Measurements from ENCODE around the gene KRTAP2-2. TPM values are rescaled to one million over a fixed set of nuclear protein-coding genes. Genes with fewer than 3 reads are reported as not detected.
"Not testable (repeated sequence)": the region's sequence is repeated elsewhere in the genome, so short reads cannot be mapped to it uniquely, and the experiment has no call there.

Gene KRTAP2-2
- total RNA-seq, 2 donors from 2014 or later: not detected

DNA sequence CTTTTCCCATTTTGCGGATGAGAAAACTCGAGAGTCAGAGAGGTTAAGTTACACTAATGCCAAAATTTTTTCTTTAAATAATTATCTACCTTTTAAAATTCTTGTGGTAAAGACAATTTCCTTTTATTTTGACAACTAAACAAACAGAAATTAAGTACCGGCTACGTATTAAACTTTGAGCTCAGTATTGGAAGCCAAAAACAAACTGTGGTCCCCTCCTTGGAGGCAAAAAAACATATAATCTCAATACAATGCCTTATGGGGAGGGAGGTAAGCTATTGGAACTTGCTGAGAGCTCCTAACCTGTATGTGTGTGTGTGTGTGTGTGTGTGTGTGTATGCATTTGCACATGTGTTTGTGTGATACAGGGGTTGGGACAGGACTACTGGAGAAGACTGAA lies 8.4 kb upstream of the KRTAP2-2 start:
- Histone ChIP-seq H3K27me3 (no peaks in the 10 kb centered on the region), H3K4me3 (no peak overlapping the region), H3K4me1 (no peaks in the 10 kb centered on the region), H3K27ac (no peak overlapping the region), H3K9me3 (no peaks in the 10 kb centered on the region), H3K36me3 (no peaks in the 10 kb centered on the region)
- TF ChIP-seq, protein P1, sequence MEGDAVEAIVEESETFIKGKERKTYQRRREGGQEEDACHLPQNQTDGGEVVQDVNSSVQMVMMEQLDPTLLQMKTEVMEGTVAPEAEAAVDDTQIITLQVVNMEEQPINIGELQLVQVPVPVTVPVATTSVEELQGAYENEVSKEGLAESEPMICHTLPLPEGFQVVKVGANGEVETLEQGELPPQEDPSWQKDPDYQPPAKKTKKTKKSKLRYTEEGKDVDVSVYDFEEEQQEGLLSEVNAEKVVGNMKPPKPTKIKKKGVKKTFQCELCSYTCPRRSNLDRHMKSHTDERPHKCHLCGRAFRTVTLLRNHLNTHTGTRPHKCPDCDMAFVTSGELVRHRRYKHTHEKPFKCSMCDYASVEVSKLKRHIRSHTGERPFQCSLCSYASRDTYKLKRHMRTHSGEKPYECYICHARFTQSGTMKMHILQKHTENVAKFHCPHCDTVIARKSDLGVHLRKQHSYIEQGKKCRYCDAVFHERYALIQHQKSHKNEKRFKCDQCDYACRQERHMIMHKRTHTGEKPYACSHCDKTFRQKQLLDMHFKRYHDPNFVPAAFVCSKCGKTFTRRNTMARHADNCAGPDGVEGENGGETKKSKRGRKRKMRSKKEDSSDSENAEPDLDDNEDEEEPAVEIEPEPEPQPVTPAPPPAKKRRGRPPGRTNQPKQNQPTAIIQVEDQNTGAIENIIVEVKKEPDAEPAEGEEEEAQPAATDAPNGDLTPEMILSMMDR (IDR thresholded peaks at IDR 0.05): no peak
- no peak for DNase-seq (ENCODE audit: low spot score)

DNA sequence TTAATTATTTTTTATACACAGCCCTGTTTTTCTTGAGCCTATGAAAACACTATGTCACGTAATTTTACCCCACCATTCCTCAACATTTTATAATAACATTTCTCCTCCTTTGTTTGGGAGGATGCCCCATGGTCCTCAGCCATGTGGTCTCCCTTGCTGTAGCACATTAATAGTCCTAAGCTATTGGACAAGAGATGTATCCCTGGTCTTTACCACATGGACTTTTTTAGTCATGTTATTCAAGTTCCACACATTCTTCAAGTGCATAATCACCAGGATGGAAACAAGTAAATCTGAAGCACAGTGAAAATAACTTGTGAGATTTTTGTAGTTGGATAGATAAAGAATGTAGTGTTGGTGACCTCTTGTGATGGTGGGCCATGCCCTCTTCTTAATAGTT lies 6.9 kb upstream of the KRTAP2-2 start:
- H3K9me3 ChIP-seq: peaks cover 0 to 8% of the 10 kb centered on the region in 2 donors
- no peaks in the 10 kb centered on the region for H3K27me3 ChIP-seq
- TF ChIP-seq, protein P1 (IDR thresholded peaks at IDR 0.05): no peak
- DNase-seq (ENCODE audit: low spot score): no peak
- no peaks in the 10 kb centered on the region for H3K4me1 ChIP-seq
- no peak overlapping the region for H3K4me3 ChIP-seq
- no peaks in the 10 kb centered on the region for H3K36me3 ChIP-seq
- H3K27ac ChIP-seq: no peak overlapping the region

DNA sequence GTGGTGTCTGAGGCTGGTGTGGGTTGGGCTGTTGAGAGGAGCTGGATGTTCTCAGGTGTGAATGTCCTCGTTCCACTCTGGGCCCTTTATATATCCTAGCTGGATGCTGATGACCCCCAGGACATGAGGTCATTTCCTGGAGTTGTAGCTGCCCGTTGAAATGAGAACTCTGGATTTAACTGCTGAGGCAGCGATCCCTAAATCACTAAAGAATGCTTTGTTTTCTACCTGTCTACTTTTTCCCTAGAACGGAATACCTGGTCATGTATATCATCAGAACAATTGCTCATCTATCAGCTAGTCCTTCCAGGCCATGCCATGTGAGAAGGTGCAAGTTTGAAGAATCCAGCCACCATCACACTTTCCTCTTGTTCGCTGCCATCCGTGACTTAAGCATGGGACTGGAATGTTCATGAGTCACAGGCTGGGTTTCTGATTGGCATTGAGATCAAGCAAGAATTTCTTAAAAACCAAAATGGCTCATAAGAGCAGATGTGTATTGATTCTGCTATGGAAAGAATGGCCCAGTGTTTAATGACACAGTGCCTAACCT lies 5.1 kb upstream of the KRTAP2-2 start, which contains the start of gene KRTAP2-3:
Gene KRTAP2-3, minus strand, starts transcription at position 63 of the 553 bp plus-strand sequence. CDS start 64 bp downstream, outside the sequence.
- no peak within 1 kb of the TSS for H3K27ac ChIP-seq
- H3K4me3 ChIP-seq: no peak within 1 kb of the TSS
- no peaks in the 10 kb centered on the region for H3K36me3 ChIP-seq
- DNase-seq (ENCODE audit: low spot score): no peak
- TF ChIP-seq, protein P1 (IDR thresholded peaks at IDR 0.05): no peak
- no peaks in the 10 kb centered on the region for H3K27me3 ChIP-seq
- peaks cover 0 to 8% of the 10 kb centered on the region in 2 donors for H3K9me3 ChIP-seq
- H3K4me1 ChIP-seq: no peaks in the 10 kb centered on the region

DNA sequence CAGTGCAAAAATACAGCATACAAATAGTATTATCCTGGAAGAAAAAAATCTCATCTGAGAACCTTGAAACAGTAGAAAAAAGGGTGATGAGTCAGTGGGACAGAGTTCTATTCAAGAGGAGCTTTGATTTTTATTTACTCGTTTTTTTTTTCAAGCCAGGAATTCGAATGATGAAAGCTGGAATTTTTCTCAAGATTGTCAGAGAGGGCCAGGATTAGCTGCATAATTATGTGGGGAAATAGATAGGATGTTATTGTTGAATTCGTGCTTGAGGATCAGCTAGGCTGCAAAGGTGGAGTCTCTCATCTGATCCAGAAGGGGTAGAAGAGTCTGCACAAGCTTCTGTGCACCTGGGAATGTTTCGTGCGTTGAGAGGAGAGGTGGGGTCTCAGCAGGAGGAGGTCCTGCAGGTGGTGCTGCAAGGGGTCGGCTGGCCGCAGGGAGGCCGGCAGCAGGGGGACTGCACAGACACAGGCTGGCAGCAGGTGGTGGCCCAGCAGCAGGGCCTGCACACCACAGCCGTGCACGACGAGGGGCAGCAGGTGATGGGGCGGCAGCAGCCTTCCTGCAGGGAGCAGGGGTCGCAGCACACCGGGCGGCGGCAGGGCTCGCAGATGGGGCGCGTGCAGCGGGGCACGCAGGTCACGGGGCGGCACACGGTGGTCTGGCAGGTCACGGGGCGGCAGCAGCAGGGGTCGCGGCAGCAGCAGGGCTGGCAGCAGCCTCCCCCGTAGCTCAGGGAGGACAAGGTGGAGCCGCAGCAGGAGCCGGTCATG lies 4.4 kb upstream of the KRTAP2-2 start:
- H3K4me1 ChIP-seq; H3K27ac ChIP-seq; H3K9me3 ChIP-seq; H3K27me3 ChIP-seq; H3K36me3 ChIP-seq; H3K4me3 ChIP-seq; DNase-seq (ENCODE audit: low spot score): not testable (repeated sequence)

DNA sequence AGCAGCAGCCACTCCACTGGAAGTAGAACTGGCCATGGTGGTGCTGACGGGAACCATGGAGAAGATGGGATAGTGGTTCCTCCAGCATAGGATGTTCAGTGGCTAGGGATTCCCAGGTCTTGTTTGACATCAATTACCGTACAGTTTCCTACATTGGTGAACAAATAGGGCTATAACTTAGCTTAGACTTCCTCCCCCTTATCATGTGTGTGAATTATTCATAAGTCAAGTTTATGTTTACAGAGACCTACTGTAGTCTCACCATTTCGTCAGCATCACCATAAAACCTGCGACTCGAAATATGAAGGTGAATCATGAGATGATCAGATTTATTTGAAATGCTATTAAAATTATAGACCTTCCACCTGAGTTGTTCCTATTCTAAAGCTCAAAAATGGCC lies 3.7 kb upstream of the KRTAP2-2 start:
- TF ChIP-seq, protein P1 (IDR thresholded peaks at IDR 0.05): no peak
- no peaks in the 10 kb centered on the region for H3K27me3 ChIP-seq
- no peak for DNase-seq (ENCODE audit: low spot score)
- peaks cover 0 to 9% of the 10 kb centered on the region in 2 donors for H3K9me3 ChIP-seq
- no peak overlapping the region for H3K4me3 ChIP-seq
- no peaks in the 10 kb centered on the region for H3K4me1 ChIP-seq
- no peak overlapping the region for H3K27ac ChIP-seq
- H3K36me3 ChIP-seq: no peaks in the 10 kb centered on the region

DNA sequence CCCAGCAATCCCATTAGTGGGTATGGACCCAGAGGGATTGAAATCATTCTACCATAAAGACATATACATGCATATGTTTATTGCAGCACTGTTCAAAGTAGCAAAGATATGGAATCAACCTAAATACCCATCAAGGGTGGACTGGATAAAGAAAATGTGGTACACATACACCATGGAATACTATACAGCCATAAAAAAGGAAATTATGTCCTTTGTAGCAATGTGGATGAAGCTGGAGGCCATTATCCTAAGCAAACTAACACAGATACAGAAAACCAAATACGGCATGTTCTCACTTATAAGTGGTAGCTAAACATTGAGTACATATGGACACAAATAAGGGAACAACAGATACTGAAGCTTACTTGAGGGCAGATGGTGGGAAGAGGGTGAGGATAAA lies 2.5 kb upstream of the KRTAP2-2 start:
- H3K27me3 ChIP-seq: no peaks in the 10 kb centered on the region

DNA sequence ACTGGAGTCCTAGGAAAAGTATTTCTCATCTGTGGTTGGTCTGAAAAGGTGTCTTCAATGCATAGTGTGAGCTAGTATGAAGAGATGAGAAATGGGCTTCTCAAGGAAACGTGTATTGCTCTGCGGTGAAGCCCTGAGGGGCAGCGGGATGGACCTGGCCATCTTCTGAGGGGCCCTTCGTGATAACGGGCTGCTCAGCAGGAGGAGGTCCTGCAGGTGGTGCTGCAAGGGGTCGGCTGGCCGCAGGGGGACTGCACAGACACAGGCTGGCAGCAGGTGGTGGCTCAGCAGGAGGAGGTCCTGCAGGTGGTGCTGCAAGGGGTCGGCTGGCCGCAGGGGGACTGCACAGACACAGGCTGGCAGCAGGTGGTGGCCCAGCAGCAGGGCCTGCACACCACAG lies 474 bp downstream of the KRTAP2-2 start:
- H3K27me3 ChIP-seq: not testable (repeated sequence)

More for the DNA sequence above, 2.5 kb upstream of the KRTAP2-2 start:
- H3K36me3 ChIP-seq: no peaks in the 10 kb centered on the region
- no peaks in the 10 kb centered on the region for H3K4me1 ChIP-seq
- TF ChIP-seq, protein P1 (IDR thresholded peaks at IDR 0.05): no peak
- no peak for DNase-seq (ENCODE audit: low spot score)
- no peak overlapping the region for H3K27ac ChIP-seq
- H3K4me3 ChIP-seq: no peak overlapping the region
- H3K9me3 ChIP-seq: peaks cover 0 to 16% of the 10 kb centered on the region in 2 donors

More for the DNA sequence above, 474 bp downstream of the KRTAP2-2 start:
- peaks cover 0 to 16% of the 10 kb centered on the region in 2 donors for H3K9me3 ChIP-seq
- H3K36me3 ChIP-seq; H3K27ac ChIP-seq; H3K4me1 ChIP-seq; DNase-seq (ENCODE audit: low spot score); H3K4me3 ChIP-seq: not testable (repeated sequence)

Data from right atrium auricular region (tissue), 2 donors.